ENCODE measurements around the gene FN3KRP.

FN3KRP gene

GRCh38 chr17:82687375-82687861 is 29.1 kb upstream of the FN3KRP start:
- no peak for DNase-seq (ENCODE audit: low spot score)

- no peak for DNase-seq (ENCODE audit: low spot score)
Measured at GRCh38 chr17:82687871-82688270, 28.6 kb upstream of the FN3KRP start.

GRCh38 chr17:82689077-82689476 is 27.4 kb upstream of the FN3KRP start:
- no peak for DNase-seq (ENCODE audit: low spot score)

GRCh38 chr17:82690786-82691489 is 25.6 kb upstream of the FN3KRP start:
- DNase-seq (ENCODE audit: low spot score), result no peak

GRCh38 chr17:82691714-82692113 is 24.8 kb upstream of the FN3KRP start:
- DNase-seq (ENCODE audit: low spot score), result no peak

- DNase-seq (ENCODE audit: low spot score), result no peak
Measured at GRCh38 chr17:82692268-82692667, 24.2 kb upstream of the FN3KRP start.

- no peak for DNase-seq (ENCODE audit: low spot score)
Measured at GRCh38 chr17:82693168-82693867, 23.2 kb upstream of the FN3KRP start.

GRCh38 chr17:82694647-82695046 is 21.9 kb upstream of the FN3KRP start:
- no peak for DNase-seq (ENCODE audit: low spot score)

GRCh38 chr17:82696259-82696658 is 20.2 kb upstream of the FN3KRP start:
- no peak for DNase-seq (ENCODE audit: low spot score)

GRCh38 chr17:82696916-82697807 is 19.3 kb upstream of the FN3KRP start:
- DNase-seq (ENCODE audit: low spot score), result no peak

GRCh38 chr17:82697808-82698064 is 18.8 kb upstream of the FN3KRP start:
- no peak for DNase-seq (ENCODE audit: low spot score)

- peak; percentile 98 for DNase-seq (ENCODE audit: low spot score)
Measured at GRCh38 chr17:82698065-82698973, 18.2 kb upstream of the FN3KRP start, which contains the start of gene RAB40B. RAB40B (minus strand) TSS chr17:82698698; CDS start chr17:82698596, 102 bp downstream.

GRCh38 chr17:82698974-82699442 is 17.5 kb upstream of the FN3KRP start:
- no peak for DNase-seq (ENCODE audit: low spot score)

GRCh38 chr17:82699551-82699950 is 17.0 kb upstream of the FN3KRP start:
- no peak for DNase-seq (ENCODE audit: low spot score)

- DNase-seq (ENCODE audit: low spot score), result no peak
Measured at GRCh38 chr17:82702231-82702927, 14.1 kb upstream of the FN3KRP start.

GRCh38 chr17:82703036-82703745 is 13.3 kb upstream of the FN3KRP start:
- DNase-seq (ENCODE audit: low spot score), result no peak

- peak; percentile 37 for DNase-seq (ENCODE audit: low spot score)
Measured at GRCh38 chr17:82703935-82704865, 12.3 kb upstream of the FN3KRP start.

GRCh38 chr17:82704886-82705285 is 11.6 kb upstream of the FN3KRP start:
- DNase-seq (ENCODE audit: low spot score), result no peak

- no peak for DNase-seq (ENCODE audit: low spot score)
Measured at GRCh38 chr17:82705756-82706155, 10.8 kb upstream of the FN3KRP start.

All from LoVo (cell line).